Effector memory CD4-positive, alpha-beta T cell (primary cell): Measurements from ENCODE around the gene DNMBP.

Experiments used
- DNase-seq, 3 donors: peaks; one replicate each; pipeline ENCODE4 v3.0.0-alpha.2; 2020
- H3K27ac ChIP-seq: 2 replicates; pipeline ENCODE4 v1.7.0; 2013; ENCODE audit warnings: mild to moderate bottlenecking, low read length, moderate library complexity; ENCODE audit not compliant: insufficient read depth, poor library complexity, severe bottlenecking
- H3K27me3 ChIP-seq: replicated peaks from 2 replicates; pipeline ENCODE4 v1.7.0; 2013; ENCODE audit warnings: mild to moderate bottlenecking, low read length; ENCODE audit not compliant: insufficient read depth, control insufficient read depth, poor library complexity, severe bottlenecking
- H3K36me3 ChIP-seq: 2 replicates; pipeline ENCODE4 v1.7.0; 2013; ENCODE audit warnings: mild to moderate bottlenecking, low read length, moderate library complexity; ENCODE audit not compliant: control insufficient read depth, insufficient read depth
- H3K4me1 ChIP-seq: 2 replicates; pipeline ENCODE4 v1.7.0; 2013; ENCODE audit warnings: low read length, mild to moderate bottlenecking; ENCODE audit not compliant: control insufficient read depth, insufficient read depth, poor library complexity, severe bottlenecking
- H3K4me3 ChIP-seq: 2 replicates; pipeline ENCODE4 v1.7.0; 2013; ENCODE audit warnings: low read length, low read depth, mild to moderate bottlenecking; ENCODE audit not compliant: insufficient read depth, poor library complexity, severe bottlenecking
- H3K9me3 ChIP-seq: 2 replicates; pipeline ENCODE4 v1.7.0; 2013; ENCODE audit warnings: mild to moderate bottlenecking, low read length, moderate library complexity; ENCODE audit not compliant: control insufficient read depth

Gene DNMBP

GRCh38 chr10:99888622-99889021 lies 121.1 kb downstream of the DNMBP start:
- DNase-seq: no peak
- Histone ChIP-seq H3K27me3 (no peaks in the 10 kb centered on the region), H3K9me3 (no peaks in the 10 kb centered on the region), H3K4me3 (no peak overlapping the region), H3K4me1 (no peaks in the 10 kb centered on the region), H3K27ac (no peak overlapping the region), H3K36me3 (no peaks in the 10 kb centered on the region)

- Histone ChIP-seq H3K4me3 (no peak overlapping the region), H3K27ac (no peak overlapping the region), H3K36me3 (no peaks in the 10 kb centered on the region), H3K27me3 (no peaks in the 10 kb centered on the region), H3K9me3 (no peaks in the 10 kb centered on the region), H3K4me1 (peaks cover 4% of the 10 kb centered on the region)
- no peak for DNase-seq
Measured at GRCh38 chr10:99883523-99883922, 126.2 kb downstream of the DNMBP start.

- Histone ChIP-seq H3K27me3 (no peaks in the 10 kb centered on the region), H3K9me3 (no peaks in the 10 kb centered on the region), H3K36me3 (no peaks in the 10 kb centered on the region), H3K4me1 (peaks cover 4% of the 10 kb centered on the region), H3K27ac (no peak overlapping the region), H3K4me3 (no peak overlapping the region)
- no peak for DNase-seq
Measured at GRCh38 chr10:99881371-99881770, 128.4 kb downstream of the DNMBP start.

- no peak overlapping the region for H3K27ac ChIP-seq
- no peak overlapping the region for H3K4me3 ChIP-seq
- no peak for DNase-seq
- H3K36me3 ChIP-seq: no peaks in the 10 kb centered on the region
- no peaks in the 10 kb centered on the region for H3K27me3 ChIP-seq
- peaks cover 4% of the 10 kb centered on the region for H3K4me1 ChIP-seq
- no peaks in the 10 kb centered on the region for H3K9me3 ChIP-seq
Measured at GRCh38 chr10:99880080-99880835, 129.5 kb downstream of the DNMBP start.

GRCh38 chr10:99875473-99875872 lies 134.3 kb downstream of the DNMBP start:
- Histone ChIP-seq H3K36me3 (no peaks in the 10 kb centered on the region), H3K4me1 (peaks cover 6% of the 10 kb centered on the region)

GRCh38 chr10:99874341-99875085 lies 135.2 kb downstream of the DNMBP start:
- no peak for DNase-seq
- peaks cover 25% of the 10 kb centered on the region for H3K27me3 ChIP-seq
- peaks cover 15% of the 10 kb centered on the region for H3K4me1 ChIP-seq

More at GRCh38 chr10:99875473-99875872, 134.3 kb downstream of the DNMBP start:
- no peak overlapping the region for H3K27ac ChIP-seq
- DNase-seq: no peak
- H3K27me3 ChIP-seq: peaks cover 20% of the 10 kb centered on the region
- H3K4me3 ChIP-seq: no peak overlapping the region
- no peaks in the 10 kb centered on the region for H3K9me3 ChIP-seq

GRCh38 chr10:99873846-99874245 lies 135.9 kb downstream of the DNMBP start:
- no peaks in the 10 kb centered on the region for H3K9me3 ChIP-seq
- H3K36me3 ChIP-seq: no peaks in the 10 kb centered on the region
- H3K4me1 ChIP-seq: peaks cover 16% of the 10 kb centered on the region

More at GRCh38 chr10:99874341-99875085, 135.2 kb downstream of the DNMBP start:
- no peak overlapping the region for H3K27ac ChIP-seq
- no peaks in the 10 kb centered on the region for H3K9me3 ChIP-seq
- no peak overlapping the region for H3K4me3 ChIP-seq
- H3K36me3 ChIP-seq: no peaks in the 10 kb centered on the region

GRCh38 chr10:99872367-99873162 lies 137.2 kb downstream of the DNMBP start:
- no peak for DNase-seq
- Histone ChIP-seq H3K27ac (no peak overlapping the region), H3K27me3 (peaks cover 27% of the 10 kb centered on the region), H3K9me3 (no peaks in the 10 kb centered on the region), H3K4me3 (no peak overlapping the region), H3K36me3 (no peaks in the 10 kb centered on the region), H3K4me1 (peaks cover 16% of the 10 kb centered on the region)

More at GRCh38 chr10:99873846-99874245, 135.9 kb downstream of the DNMBP start:
- Histone ChIP-seq H3K27ac (no peak overlapping the region), H3K4me3 (no peak overlapping the region), H3K27me3 (peaks cover 27% of the 10 kb centered on the region)
- no peak for DNase-seq

GRCh38 chr10:99870123-99870730 lies 139.5 kb downstream of the DNMBP start:
- DNase-seq: peak in 2 of 3 donors; percentile 6 to 18
- Histone ChIP-seq H3K27ac (no peak overlapping the region), H3K27me3 (peaks cover 27% of the 10 kb centered on the region), H3K36me3 (no peaks in the 10 kb centered on the region), H3K4me3 (no peak overlapping the region), H3K4me1 (peaks cover 16% of the 10 kb centered on the region), H3K9me3 (no peaks in the 10 kb centered on the region)
